Endothelial cell of umbilical vein (primary cell): ENCODE results near the gene KLHL30. TPM values are rescaled to one million over a fixed set of nuclear protein-coding genes. Genes with fewer than 3 reads are reported as not detected.

Experiments
- BruUV-seq: library from RNA; stranded (reverse); fragments of 400-500 nt; replicated peaks from 2 replicates; lab custom pipeline; 2021; lab: Mats Ljungman, UMichigan
- CTCF ChIA-PET: fragments of 300-600, 350-600 bp; sonication (Branson Sonifier 250); formaldehyde crosslinking; loops from one replicate; lab custom pipeline; 2021; ENCODE audit warnings: antibody characterized with exemption, inconsistent platforms; lab: Charles Lee
- POLR2A ChIA-PET: fragments of 300-600, 350-600 bp; sonication (Branson Sonifier 250); formaldehyde crosslinking; loops from one replicate; lab custom pipeline; 2021; ENCODE audit warnings: antibody characterized with exemption, inconsistent platforms; lab: Charles Lee
- DNase-seq: peaks from one replicate; pipeline ENCODE4 v3.0.0-alpha.2; 2011; ENCODE audit warnings: low read depth, low spot score
- FAIRE-seq: peaks from 2 replicates; lab custom pipeline; 2011; peaks lifted over from hg19 to GRCh38; lab: Jason Lieb, UNC
- H2AFZ ChIP-seq: 2 replicates; pipeline ENCODE4 v1.6.0; 2012; ENCODE audit warnings: low read depth, low read length, control low read depth, inconsistent platforms
- H3K27ac ChIP-seq: 2 replicates; pipeline ENCODE4 v1.5.1; 2011; ENCODE audit warnings: low read depth, mild to moderate bottlenecking, control low read depth, low read length, moderate library complexity; ENCODE audit not compliant: insufficient read depth
- H3K27me3 ChIP-seq, 2 experiments: 2 replicates each; pipeline versions ENCODE4 v1.6.0 to v1.6.1; 2011; ENCODE audit warnings: low read length in 2 of 2, mixed read lengths in 1 of 2; ENCODE audit not compliant: control insufficient read depth in 2 of 2, insufficient read depth in 2 of 2
- H3K36me3 ChIP-seq, 2 experiments: 2 replicates in 1 of 2; 3 replicates in 1 of 2; pipeline ENCODE4 v1.5.1; 2011; ENCODE audit warnings: low read length in 2 of 2, mild to moderate bottlenecking in 1 of 2, moderate library complexity in 1 of 2; ENCODE audit not compliant: control insufficient read depth in 2 of 2, insufficient read depth in 2 of 2; ENCODE audit errors: extremely low read depth in 1 of 2
- H3K4me1 ChIP-seq: 3 replicates; pipeline ENCODE4 v1.5.1; 2011; ENCODE audit warnings: mild to moderate bottlenecking, low read length; ENCODE audit not compliant: control insufficient read depth, insufficient read depth; ENCODE audit errors: extremely low read depth
- H3K4me2 ChIP-seq: 2 replicates; pipeline ENCODE4 v1.6.1; 2011; ENCODE audit warnings: low read length, control low read depth, mixed read lengths; ENCODE audit not compliant: insufficient read depth
- H3K4me3 ChIP-seq, 3 experiments: fragments of 200-600 bp in 1 of 3; sonication (generic), shearing (Covaris generic) in 1 of 3; replicated peaks in 1 of 3; 2 replicates each; pipeline ENCODE4 v1.5.1; 2011 to 2016; ENCODE audit warnings: control low read depth in 3 of 3, low read length in 3 of 3, mild to moderate bottlenecking in 2 of 3, inconsistent platforms in 1 of 3, low read depth in 1 of 3, moderate library complexity in 1 of 3; ENCODE audit not compliant: insufficient read depth in 1 of 3
- H3K79me2 ChIP-seq: 2 replicates; pipeline ENCODE4 v1.6.0; 2012; ENCODE audit warnings: low read length, inconsistent platforms; ENCODE audit not compliant: control insufficient read depth, insufficient read depth
- H3K9ac ChIP-seq: replicated peaks from 2 replicates; pipeline ENCODE3; 2011; ENCODE audit warnings: low read length, control low read depth; ENCODE audit not compliant: insufficient read depth; ENCODE audit errors: extremely low read depth
- H3K9me1 ChIP-seq: replicated peaks from 3 replicates; pipeline ENCODE4 v1.6.0; 2011; ENCODE audit warnings: mild to moderate bottlenecking, low read length; ENCODE audit not compliant: control insufficient read depth, insufficient read depth; ENCODE audit errors: extremely low read depth
- H3K9me3 ChIP-seq: replicated peaks from 2 replicates; pipeline ENCODE4 v1.5.1; 2012; ENCODE audit warnings: low read length, inconsistent platforms; ENCODE audit not compliant: control insufficient read depth, insufficient read depth
- H4K20me1 ChIP-seq: replicated peaks from 2 replicates; pipeline ENCODE3; 2011; ENCODE audit warnings: mild to moderate bottlenecking, low read length; ENCODE audit not compliant: control insufficient read depth, insufficient read depth; ENCODE audit errors: extremely low read depth
- EZH2 ChIP-seq: IDR thresholded peaks from 2 replicates; pipeline ENCODE4 v1.6.1; 2012; ENCODE audit warnings: borderline replicate concordance, low read depth, mild to moderate bottlenecking, moderate library complexity, low read length, inconsistent platforms; ENCODE audit not compliant: severe bottlenecking
- FOS ChIP-seq: IDR thresholded peaks from 2 replicates; pipeline ENCODE4 v1.6.1; 2011; ENCODE audit warnings: mild to moderate bottlenecking, low read length, moderate library complexity, borderline replicate concordance; ENCODE audit not compliant: insufficient read depth
- MYC ChIP-seq: IDR thresholded peaks from one replicate; pipeline ENCODE4 v1.6.1; 2011; ENCODE audit warnings: mild to moderate bottlenecking, low read depth, low read length
- POLR2A ChIP-seq: IDR thresholded peaks from 2 replicates; pipeline ENCODE4 v1.6.1; 2012; ENCODE audit warnings: low read depth, mild to moderate bottlenecking, control low read depth, low read length
- POLR2AphosphoS5 ChIP-seq: IDR thresholded peaks from 2 replicates; pipeline ENCODE4 v1.6.1; 2012; ENCODE audit warnings: low read depth, mild to moderate bottlenecking, control low read depth, low read length, moderate library complexity; ENCODE audit not compliant: insufficient read depth
- dilution Hi-C: fragments of 300-500 bp; cut with MboI; formaldehyde crosslinking; loops from one replicate; pipeline ENCODE4 v1.15.0; 2019; ENCODE audit warnings: low sequenced_read_pairs; ENCODE audit not compliant: extremely low pct_ligation_motif_present
- intact Hi-C: fragments of 100-400 bp; cut with micrococcal nuclease; formaldehyde crosslinking; loops from one replicate; pipeline ENCODE4 v1.10.0; 2022
- polyA plus RNA-seq, 4 experiments: library from polyadenylated mRNA; depleted of rRNA in 3 of 4; stranded (reverse) in 3 of 4; unstranded in 1 of 4; fragments of >200 nt; gene quantifications; 2 replicates each; pipeline versions ENCODE4 v1.2.1 to v1.2.3, GENCODE V29; 2011 to 2012; ENCODE audit warnings: missing spikeins in 1 of 4
- total RNA-seq: library from RNA; stranded (reverse); gene quantifications from 2 replicates; pipeline ENCODE4 v1.2.3, GENCODE V29; 2021
- TF ChIP-seq, protein P1 (sequence below): IDR thresholded peaks from 2 replicates; pipeline ENCODE4 v1.6.1; 2011; ENCODE audit not compliant: insufficient read depth, insufficient read length

Gene KLHL30
- total and polyA plus RNA-seq, 2 donors (not counting 3 experiments of a cell fraction or from before 2014, with no cell fraction given): not detected

DNA sequence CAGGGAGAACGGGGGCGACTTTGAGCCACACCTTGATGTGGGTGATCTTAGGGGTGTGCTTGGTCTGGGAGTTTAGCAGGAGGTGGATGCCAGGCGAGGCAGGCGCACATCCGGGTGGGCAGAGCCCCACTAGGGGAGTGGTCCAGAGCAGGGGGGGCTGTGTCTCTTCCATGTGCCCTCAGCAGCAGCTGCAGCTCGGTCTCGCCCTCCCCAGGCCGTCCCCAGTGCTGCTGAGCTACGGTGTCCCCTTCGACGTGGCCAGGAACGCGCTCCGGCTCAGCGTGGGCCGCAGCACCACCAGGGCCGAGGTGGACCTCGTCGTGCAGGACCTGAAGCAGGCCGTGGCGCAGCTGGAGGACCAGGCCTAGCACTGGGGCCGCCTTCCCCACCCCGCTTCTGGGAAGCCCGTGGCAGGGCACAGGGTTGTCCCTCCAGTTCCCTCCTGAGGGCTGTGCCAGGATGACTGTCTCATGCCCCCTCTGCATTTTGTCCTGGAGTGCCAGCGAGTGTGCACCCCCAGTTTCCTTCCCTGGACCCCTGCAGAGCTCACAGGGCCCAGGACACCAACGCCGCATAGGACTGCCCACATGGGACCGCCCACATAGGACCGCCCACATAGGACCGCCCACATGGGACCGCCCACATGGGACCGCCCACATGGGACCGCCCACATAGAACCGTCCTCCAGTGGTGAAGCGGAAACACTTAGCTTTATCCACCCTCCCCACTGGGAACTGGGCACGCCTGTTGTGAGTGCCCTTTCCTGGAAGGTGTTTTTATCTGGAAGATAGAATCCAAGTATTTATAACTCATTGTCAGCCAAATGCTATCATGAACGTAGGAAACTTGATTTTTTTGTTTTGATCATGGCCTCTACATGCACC lies 40.2 kb upstream of the KLHL30 start:
- no peak overlapping the region for H3K4me3 ChIP-seq
- intact Hi-C loops: loop anchor here (1.0 kb wide), 1 partner anchor 38 kb away; no protein-coding TSS in a partner anchor
- no TSS peak for BruUV-seq
- H3K27ac ChIP-seq: no peak overlapping the region
- no peaks in the 10 kb centered on the region for H3K9me1 ChIP-seq
- peak; percentile 42 for FAIRE-seq
- H3K36me3 ChIP-seq: no peaks in the 10 kb centered on the region
- POLR2A ChIA-PET: no interaction called here
- TF ChIP-seq POLR2A (peak; percentile 16), EZH2 (no peak)
- no peaks in the 10 kb centered on the region for H3K79me2 ChIP-seq
- CTCF ChIA-PET: interaction anchor here (1.1 to 2.2 kb wide), 3 partner anchors 11 to 175 kb away, joined by 5 to 6 read pairs (median 5); no protein-coding TSS in a partner anchor
- H3K4me1 ChIP-seq: no peaks in the 10 kb centered on the region
- dilution Hi-C loops: no loop called here
- DNase-seq: peak; percentile 79
- H3K4me2 ChIP-seq: no peak overlapping the region
- H2AFZ ChIP-seq: no peak overlapping the region
- H3K27me3 ChIP-seq: no peaks in the 10 kb centered on the region
- H3K9me3 ChIP-seq: no peaks in the 10 kb centered on the region
- H3K9ac ChIP-seq: no peak overlapping the region
- H4K20me1 ChIP-seq: no peaks in the 10 kb centered on the region

DNA sequence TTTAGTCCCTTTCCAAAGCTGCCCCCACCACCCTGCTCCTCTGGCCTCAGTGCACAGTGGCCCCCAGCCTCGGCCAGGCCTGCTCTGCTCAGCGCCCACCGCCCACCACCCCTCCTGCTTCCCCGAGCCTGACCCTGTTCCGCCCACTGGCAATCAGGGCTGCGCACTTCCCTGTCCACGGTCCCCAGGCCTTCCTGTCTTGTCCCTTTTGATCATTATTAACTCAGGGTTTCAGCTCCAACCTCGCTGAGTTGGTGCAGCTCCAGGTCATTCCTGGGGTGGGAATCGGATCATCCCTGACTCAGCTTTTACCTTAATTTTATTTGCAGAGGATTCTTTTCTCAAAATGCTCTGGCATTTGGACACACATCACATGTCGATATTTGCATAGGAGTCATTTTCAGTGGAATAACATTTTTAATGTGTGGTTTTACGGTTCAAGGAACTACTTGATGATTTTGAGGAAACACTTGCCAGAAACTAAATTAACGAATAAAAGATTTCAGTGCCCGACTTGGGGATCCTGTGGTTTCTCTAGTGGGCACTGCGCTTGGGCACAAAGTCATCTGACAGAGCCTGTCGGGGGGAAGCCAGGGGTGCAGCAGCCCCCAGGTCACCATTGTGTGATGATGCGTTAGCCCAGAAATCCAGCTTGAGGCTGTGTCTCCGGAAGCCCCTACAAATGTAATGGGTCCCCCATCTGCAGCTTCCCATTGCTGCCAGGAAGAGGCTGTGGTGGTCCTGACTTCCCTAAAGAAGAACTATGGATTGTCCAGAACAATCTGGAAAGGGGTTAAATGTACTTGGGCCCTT lies 39.4 kb upstream of the KLHL30 start:
- no peaks in the 10 kb centered on the region for H3K4me1 ChIP-seq
- H3K79me2 ChIP-seq: no peaks in the 10 kb centered on the region
- TF ChIP-seq MYC (no peak), POLR2AphosphoS5 (no peak), FOS (no peak), EZH2 (no peak)
- TF ChIP-seq, protein P1, sequence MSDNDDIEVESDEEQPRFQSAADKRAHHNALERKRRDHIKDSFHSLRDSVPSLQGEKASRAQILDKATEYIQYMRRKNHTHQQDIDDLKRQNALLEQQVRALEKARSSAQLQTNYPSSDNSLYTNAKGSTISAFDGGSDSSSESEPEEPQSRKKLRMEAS: no peak
- no peak overlapping the region for H3K27ac ChIP-seq
- no peak overlapping the region for H3K4me3 ChIP-seq
- H2AFZ ChIP-seq: no peak overlapping the region
- POLR2A ChIA-PET: no interaction called here
- DNase-seq: no peak
- no peak overlapping the region for H3K9ac ChIP-seq
- H3K9me1 ChIP-seq: no peaks in the 10 kb centered on the region
- no peaks in the 10 kb centered on the region for H3K27me3 ChIP-seq
- no peak overlapping the region for H3K4me2 ChIP-seq
- CTCF ChIA-PET: interaction anchor here (1.1 to 2.2 kb wide), 3 partner anchors 10 to 176 kb away, joined by 5 to 6 read pairs (median 5); no protein-coding TSS in a partner anchor
- dilution Hi-C loops: no loop called here
- no peaks in the 10 kb centered on the region for H3K36me3 ChIP-seq
- H4K20me1 ChIP-seq: no peaks in the 10 kb centered on the region
- intact Hi-C loops: loop anchor here (1.0 kb wide), 1 partner anchor 39 kb away; no protein-coding TSS in a partner anchor
- TSS peak; percentile 57 for BruUV-seq
- no peak for FAIRE-seq
- H3K9me3 ChIP-seq: no peaks in the 10 kb centered on the region
